Heart left ventricle (tissue), 13 donors: Measurements from ENCODE around the gene RTN1.

Experiments used
- POLR2A ChIP-seq, 2 donors: fragments of 450-650 bp; IDR thresholded peaks; one replicate each; pipeline ENCODE4 v1.6.1; 2017; ENCODE audit warnings: antibody characterized with exemption in 2 of 2, mild to moderate bottlenecking in 2 of 2, moderate library complexity in 2 of 2
- TF ChIP-seq, protein P1 (sequence below), 12 donors: fragments of 200-600 bp; sonication (generic) in 4 of 12; IDR thresholded peaks; one replicate each; pipeline versions ENCODE4 v1.5.0 to v1.8.0; 2018 to 2022; ENCODE audit warnings: antibody characterized with exemption in 12 of 12, mild to moderate bottlenecking in 5 of 12
- donor health status: ischemic (EF 13 %, LVEDD 7.1; RV severe dilation, severe dysfunction).
- donor health status: DM: no; HTN: yes; CAD: no.
- donor health status: DM: no; HTN: no; CAD: no.
- donor health status: ischemic (EF 25% LVEDD 6.9; RV normal size, moderate dysfunction).
- donor health status: ischemic (EF 25% LVEDD 5.7; RV mildly dilated, moderate dysfunction).
- donor health status: ischemic (EF 35%, LVEDD 5.7; RV mildly dilated, moderate dysfunction).
- donor health status: nonischemic (EF 11% LVEDD 7.7; RV severe dilation, severe dysfunction).
- donor health status: DM: yes; HTN: yes; CAD: no.
- donor health status: PGD.
- donor health status: ischemic (EF 29% LVEDD 5.4; RV normal size, mild dysfunction).
- donor health status: nonischemic (EF 23%, LVEDD 6.1; RV moderate dilation, normal function).

DNA sequence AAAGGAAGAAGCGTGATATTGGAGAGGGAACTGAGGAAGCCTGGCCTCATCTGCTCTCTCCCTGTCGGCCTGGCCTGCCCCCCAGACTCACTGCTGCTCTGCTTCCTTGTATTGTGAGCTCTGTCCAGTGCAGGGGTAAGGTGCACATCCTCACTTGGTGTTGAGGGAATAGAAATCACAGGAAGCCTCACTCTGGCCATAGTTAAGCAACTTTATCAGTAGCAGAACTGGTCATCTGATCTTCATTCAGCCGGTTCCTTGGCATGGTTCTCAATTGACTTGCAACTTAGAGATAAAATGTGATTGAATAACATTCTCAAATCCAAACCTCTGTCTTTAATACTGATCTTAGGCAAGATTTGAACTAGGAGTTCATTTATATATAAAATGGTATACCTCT lies 282.5 kb downstream of the RTN1 start:
- TF ChIP-seq, protein P1, sequence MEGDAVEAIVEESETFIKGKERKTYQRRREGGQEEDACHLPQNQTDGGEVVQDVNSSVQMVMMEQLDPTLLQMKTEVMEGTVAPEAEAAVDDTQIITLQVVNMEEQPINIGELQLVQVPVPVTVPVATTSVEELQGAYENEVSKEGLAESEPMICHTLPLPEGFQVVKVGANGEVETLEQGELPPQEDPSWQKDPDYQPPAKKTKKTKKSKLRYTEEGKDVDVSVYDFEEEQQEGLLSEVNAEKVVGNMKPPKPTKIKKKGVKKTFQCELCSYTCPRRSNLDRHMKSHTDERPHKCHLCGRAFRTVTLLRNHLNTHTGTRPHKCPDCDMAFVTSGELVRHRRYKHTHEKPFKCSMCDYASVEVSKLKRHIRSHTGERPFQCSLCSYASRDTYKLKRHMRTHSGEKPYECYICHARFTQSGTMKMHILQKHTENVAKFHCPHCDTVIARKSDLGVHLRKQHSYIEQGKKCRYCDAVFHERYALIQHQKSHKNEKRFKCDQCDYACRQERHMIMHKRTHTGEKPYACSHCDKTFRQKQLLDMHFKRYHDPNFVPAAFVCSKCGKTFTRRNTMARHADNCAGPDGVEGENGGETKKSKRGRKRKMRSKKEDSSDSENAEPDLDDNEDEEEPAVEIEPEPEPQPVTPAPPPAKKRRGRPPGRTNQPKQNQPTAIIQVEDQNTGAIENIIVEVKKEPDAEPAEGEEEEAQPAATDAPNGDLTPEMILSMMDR (IDR thresholded peaks at IDR 0.05), result no peak
- TF ChIP-seq POLR2A (IDR thresholded peaks at IDR 0.05), result no peak
